Panc1 (cell line): ENCODE results near the gene RARRES2. TPM values are rescaled to one million over a fixed set of nuclear protein-coding genes. Genes with fewer than 3 reads are reported as not detected.

Experiments
- ATAC-seq: fragments of 200-7000 bp; cut with Tn5 transposase; 2 replicates; pipeline ENCODE4 v1.9.1; 2020; ENCODE audit warnings: mild to moderate bottlenecking, moderate library complexity
- BruUV-seq: library from RNA; stranded (reverse); fragments of 400-500 nt; replicated peaks from 2 replicates; lab custom pipeline; 2021; lab: Mats Ljungman, UMichigan
- CTCF ChIA-PET: fragments of 300-600 bp; sonication (Branson Sonifier 250); formaldehyde crosslinking; loops from one replicate; lab custom pipeline; 2022; ENCODE audit warnings: antibody characterized with exemption; lab: Charles Lee
- POLR2A ChIA-PET: fragments of 300-600 bp; sonication (Branson Sonifier 250); formaldehyde crosslinking; loops from one replicate; lab custom pipeline; 2022; ENCODE audit warnings: antibody characterized with exemption; lab: Charles Lee
- DNase-seq: peaks from one replicate; pipeline ENCODE4 v3.0.0-alpha.2; 2010; ENCODE audit warnings: low read depth, low spot score
- H3K27ac ChIP-seq: 2 replicates; pipeline ENCODE4 v1.5.1; 2011; ENCODE audit warnings: mild to moderate bottlenecking, low read length, inconsistent platforms
- H3K27me3 ChIP-seq: fragments of 200-500 bp; sonication (Bioruptor generic); 2 replicates; pipeline ENCODE4 v1.6.0; 2014; ENCODE audit warnings: low read length, inconsistent platforms; ENCODE audit not compliant: control insufficient read depth, insufficient read depth
- H3K36me3 ChIP-seq: fragments of 200-500 bp; sonication (Bioruptor generic); 2 replicates; pipeline ENCODE4 v1.5.1; 2014; ENCODE audit warnings: inconsistent platforms, mild to moderate bottlenecking, low read length, moderate library complexity; ENCODE audit not compliant: control insufficient read depth, insufficient read depth
- H3K4me1 ChIP-seq: 2 replicates; pipeline ENCODE4 v1.5.1; 2011; ENCODE audit warnings: inconsistent platforms, mild to moderate bottlenecking, low read length, moderate library complexity; ENCODE audit not compliant: control insufficient read depth, insufficient read depth
- H3K4me3 ChIP-seq, 2 experiments: 2 replicates each; pipeline ENCODE4 v1.5.1; 2011 to 2012; ENCODE audit warnings: low read depth in 2 of 2, low read length in 2 of 2, mild to moderate bottlenecking in 2 of 2, inconsistent platforms in 1 of 2, moderate library complexity in 1 of 2
- H3K9me3 ChIP-seq: fragments of 200-500 bp; sonication (Bioruptor generic); 2 replicates; pipeline ENCODE4 v1.5.1; 2014; ENCODE audit warnings: low read depth, mild to moderate bottlenecking, inconsistent platforms, low read length, moderate library complexity; ENCODE audit not compliant: control insufficient read depth, insufficient read depth
- POLR2AphosphoS5 ChIP-seq: IDR thresholded peaks from 2 replicates; pipeline ENCODE4 v1.6.1; 2012; ENCODE audit warnings: mild to moderate bottlenecking, low read depth, low read length, moderate library complexity
- SIN3A ChIP-seq: IDR thresholded peaks from 2 replicates; pipeline ENCODE4 v1.6.1; 2012; ENCODE audit warnings: low read depth, mild to moderate bottlenecking, low read length, moderate library complexity, borderline replicate concordance; ENCODE audit not compliant: insufficient read depth
- TCF7L2 ChIP-seq: IDR thresholded peaks from 2 replicates; pipeline ENCODE4 v1.6.1; 2011; ENCODE audit warnings: mild to moderate bottlenecking, low read depth, low read length, inconsistent platforms
- in situ Hi-C: cut with HindIII; loops from 2 replicates; pipeline ENCODE4 v1.10.0; 2016; ENCODE audit warnings: low sequenced_read_pairs, low pct_unique_long_range_greater_than_20kb
- intact Hi-C: fragments of 100-400 bp; cut with micrococcal nuclease; formaldehyde crosslinking; loops from one replicate; pipeline ENCODE4 v1.10.0; 2022; ENCODE audit not compliant: unreplicated experiment
- total RNA-seq: library from RNA; stranded (reverse); gene quantifications from one replicate; pipeline ENCODE4 v1.2.1, GENCODE V29; 2021; ENCODE audit not compliant: unreplicated experiment
- TF ChIP-seq, protein P1 (sequence below), 2 experiments: IDR thresholded peaks; 2 replicates each; pipeline ENCODE4 v1.6.1; 2011 to 2012; ENCODE audit warnings: low read depth in 2 of 2, control low read depth in 1 of 2, low read length in 1 of 2, mild to moderate bottlenecking in 1 of 2, moderate library complexity in 1 of 2; ENCODE audit not compliant: insufficient read depth in 1 of 2
- TF ChIP-seq, protein P2 (sequence below): fragments of 450-650 bp; IDR thresholded peaks from 2 replicates; pipeline ENCODE4 v1.5.1; 2017; ENCODE audit warnings: mild to moderate bottlenecking

RARRES2 gene
- total RNA-seq, 1 experiment from 2014 or later, result 1.1 TPM

DNA sequence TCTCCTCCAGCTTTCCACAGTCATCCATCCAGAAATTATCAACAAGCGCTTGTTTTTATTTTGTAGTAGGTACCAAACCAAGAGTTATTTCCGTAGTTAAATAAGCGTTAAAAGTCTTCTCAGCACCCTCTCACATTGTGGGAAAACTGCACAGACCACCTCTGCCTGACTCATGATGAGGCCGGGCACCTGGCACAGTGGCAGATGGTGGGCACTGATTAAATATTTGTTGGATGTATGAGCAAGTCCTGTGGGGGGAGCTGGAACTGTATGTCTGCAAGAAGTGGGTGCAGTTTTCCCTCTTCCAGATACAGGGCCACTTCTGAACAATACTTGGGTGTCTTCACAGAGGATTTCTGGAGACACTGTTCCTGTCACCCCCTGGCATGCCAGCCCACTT, 21.9 kb upstream of the RARRES2 start:
- ATAC-seq, result no peak
- no TSS peak for BruUV-seq
- in situ Hi-C loops, result no loop called here

DNA sequence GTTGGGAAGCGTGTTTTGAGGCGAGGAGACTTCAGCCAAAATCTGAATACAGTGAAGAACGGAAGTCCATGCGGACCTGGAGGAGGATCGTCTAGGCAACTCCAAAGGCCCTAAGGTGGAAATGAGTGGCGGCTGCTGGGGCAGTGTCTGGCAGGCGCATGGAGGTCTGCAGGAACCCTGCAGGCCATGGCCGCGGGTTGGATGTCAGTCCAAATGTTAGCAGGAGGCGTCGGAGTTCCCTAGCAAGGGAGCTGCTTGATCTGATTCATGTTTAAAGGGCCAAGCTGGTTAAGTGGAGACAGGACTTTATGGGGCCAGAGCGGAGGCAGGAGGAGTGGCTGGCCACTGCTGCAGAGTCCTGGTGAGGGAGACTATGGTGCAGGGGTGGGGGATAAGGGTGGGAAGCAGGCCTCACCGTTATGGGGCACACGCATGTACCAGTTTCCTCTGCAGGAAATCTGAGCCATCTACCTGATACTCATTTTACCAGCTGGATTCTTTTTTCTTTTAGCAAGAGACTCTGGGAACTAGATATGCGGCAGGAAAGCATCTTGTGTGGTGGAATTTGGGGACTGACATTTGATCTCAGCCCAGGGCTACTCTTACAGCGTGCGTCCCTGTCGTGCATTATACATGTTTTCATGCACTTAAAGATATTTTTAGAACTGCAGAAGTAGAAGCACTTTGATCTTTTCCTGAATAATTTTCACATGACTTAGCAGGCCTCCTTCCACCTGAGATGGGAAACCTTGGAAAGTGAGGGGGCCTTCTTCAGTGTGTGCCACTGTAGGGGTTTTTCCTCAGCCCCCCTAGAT, 20.6 kb upstream of the RARRES2 start:
- Histone ChIP-seq H3K4me3 (no peak overlapping the region), H3K27ac (no peak overlapping the region), H3K9me3 (no peaks in the 10 kb centered on the region), H3K4me1 (peaks cover 30% of the 10 kb centered on the region), H3K27me3 (no peaks in the 10 kb centered on the region), H3K36me3 (no peaks in the 10 kb centered on the region)
- BruUV-seq, result no TSS peak
- in situ Hi-C loops, result no loop called here
- ChIA-PET CTCF (interaction anchor here (0.6 kb wide), 1 partner anchor 353 kb away, joined by 3 read pairs; no protein-coding TSS in a partner anchor), POLR2A (interaction anchor here (0.6 kb wide), 1 partner anchor 15 kb away, joined by 3 read pairs; no protein-coding TSS in a partner anchor)
- no peak for TF ChIP-seq SIN3A
- TF ChIP-seq TCF7L2, result no peak
- no peak for TF ChIP-seq POLR2AphosphoS5
- TF ChIP-seq, protein P1, sequence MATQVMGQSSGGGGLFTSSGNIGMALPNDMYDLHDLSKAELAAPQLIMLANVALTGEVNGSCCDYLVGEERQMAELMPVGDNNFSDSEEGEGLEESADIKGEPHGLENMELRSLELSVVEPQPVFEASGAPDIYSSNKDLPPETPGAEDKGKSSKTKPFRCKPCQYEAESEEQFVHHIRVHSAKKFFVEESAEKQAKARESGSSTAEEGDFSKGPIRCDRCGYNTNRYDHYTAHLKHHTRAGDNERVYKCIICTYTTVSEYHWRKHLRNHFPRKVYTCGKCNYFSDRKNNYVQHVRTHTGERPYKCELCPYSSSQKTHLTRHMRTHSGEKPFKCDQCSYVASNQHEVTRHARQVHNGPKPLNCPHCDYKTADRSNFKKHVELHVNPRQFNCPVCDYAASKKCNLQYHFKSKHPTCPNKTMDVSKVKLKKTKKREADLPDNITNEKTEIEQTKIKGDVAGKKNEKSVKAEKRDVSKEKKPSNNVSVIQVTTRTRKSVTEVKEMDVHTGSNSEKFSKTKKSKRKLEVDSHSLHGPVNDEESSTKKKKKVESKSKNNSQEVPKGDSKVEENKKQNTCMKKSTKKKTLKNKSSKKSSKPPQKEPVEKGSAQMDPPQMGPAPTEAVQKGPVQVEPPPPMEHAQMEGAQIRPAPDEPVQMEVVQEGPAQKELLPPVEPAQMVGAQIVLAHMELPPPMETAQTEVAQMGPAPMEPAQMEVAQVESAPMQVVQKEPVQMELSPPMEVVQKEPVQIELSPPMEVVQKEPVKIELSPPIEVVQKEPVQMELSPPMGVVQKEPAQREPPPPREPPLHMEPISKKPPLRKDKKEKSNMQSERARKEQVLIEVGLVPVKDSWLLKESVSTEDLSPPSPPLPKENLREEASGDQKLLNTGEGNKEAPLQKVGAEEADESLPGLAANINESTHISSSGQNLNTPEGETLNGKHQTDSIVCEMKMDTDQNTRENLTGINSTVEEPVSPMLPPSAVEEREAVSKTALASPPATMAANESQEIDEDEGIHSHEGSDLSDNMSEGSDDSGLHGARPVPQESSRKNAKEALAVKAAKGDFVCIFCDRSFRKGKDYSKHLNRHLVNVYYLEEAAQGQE (IDR thresholded peaks at IDR 0.05; ENCODE audit: insufficient read depth in 1 of 2, low read depth in 2 of 2, low read length in 1 of 2), result no peak
- TF ChIP-seq, protein P2, sequence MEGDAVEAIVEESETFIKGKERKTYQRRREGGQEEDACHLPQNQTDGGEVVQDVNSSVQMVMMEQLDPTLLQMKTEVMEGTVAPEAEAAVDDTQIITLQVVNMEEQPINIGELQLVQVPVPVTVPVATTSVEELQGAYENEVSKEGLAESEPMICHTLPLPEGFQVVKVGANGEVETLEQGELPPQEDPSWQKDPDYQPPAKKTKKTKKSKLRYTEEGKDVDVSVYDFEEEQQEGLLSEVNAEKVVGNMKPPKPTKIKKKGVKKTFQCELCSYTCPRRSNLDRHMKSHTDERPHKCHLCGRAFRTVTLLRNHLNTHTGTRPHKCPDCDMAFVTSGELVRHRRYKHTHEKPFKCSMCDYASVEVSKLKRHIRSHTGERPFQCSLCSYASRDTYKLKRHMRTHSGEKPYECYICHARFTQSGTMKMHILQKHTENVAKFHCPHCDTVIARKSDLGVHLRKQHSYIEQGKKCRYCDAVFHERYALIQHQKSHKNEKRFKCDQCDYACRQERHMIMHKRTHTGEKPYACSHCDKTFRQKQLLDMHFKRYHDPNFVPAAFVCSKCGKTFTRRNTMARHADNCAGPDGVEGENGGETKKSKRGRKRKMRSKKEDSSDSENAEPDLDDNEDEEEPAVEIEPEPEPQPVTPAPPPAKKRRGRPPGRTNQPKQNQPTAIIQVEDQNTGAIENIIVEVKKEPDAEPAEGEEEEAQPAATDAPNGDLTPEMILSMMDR, result no peak
- intact Hi-C loops, result no loop called here
- DNase-seq, result no peak
- ATAC-seq, result no peak

More for the DNA sequence above, 21.9 kb upstream of the RARRES2 start:
- DNase-seq, result no peak
- ChIA-PET CTCF (no interaction called here), POLR2A (no interaction called here)
- no peak for TF ChIP-seq SIN3A
- TF ChIP-seq, protein P1 (IDR thresholded peaks at IDR 0.05; ENCODE audit: insufficient read depth in 1 of 2, low read depth in 2 of 2, low read length in 1 of 2), result no peak
- TF ChIP-seq, protein P2, result no peak
- no peak for TF ChIP-seq TCF7L2
- no peak for TF ChIP-seq POLR2AphosphoS5
- H3K27me3 ChIP-seq, result no peaks in the 10 kb centered on the region
- intact Hi-C loops, result no loop called here
- peaks cover 25% of the 10 kb centered on the region for H3K4me1 ChIP-seq
- no peak overlapping the region for H3K27ac ChIP-seq
- no peak overlapping the region for H3K4me3 ChIP-seq
- no peaks in the 10 kb centered on the region for H3K36me3 ChIP-seq
- H3K9me3 ChIP-seq, result no peaks in the 10 kb centered on the region
